Tibial nerve (tissue), 4 donors: ENCODE measurements around the gene LGR6. TPM values are rescaled to one million over a fixed set of nuclear protein-coding genes. Genes with fewer than 3 reads are reported as not detected.

Source experiments
- DNase-seq, 2 donors: peaks; one replicate each; pipeline ENCODE4 v3.0.0-alpha.2; 2019; ENCODE audit warnings: low spot score in 2 of 2
- H3K27ac ChIP-seq, 4 donors: fragments of 200-600 bp; sonication (generic) in 3 of 4; one replicate each; pipeline ENCODE4 v1.5.1; 2017 to 2019; ENCODE audit warnings: mild to moderate bottlenecking in 1 of 4
- H3K27me3 ChIP-seq, 2 donors: fragments of 200-600 bp; sonication (generic) in 1 of 2; one replicate each; pipeline versions ENCODE4 v1.5.1 to v1.6.0; 2017 to 2019
- H3K36me3 ChIP-seq, 3 donors: fragments of 200-600 bp; sonication (generic); one replicate each; pipeline ENCODE4 v1.5.1; 2018 to 2019
- H3K4me1 ChIP-seq, 4 donors: fragments of 200-600 bp; sonication (generic) in 3 of 4; one replicate each; pipeline ENCODE4 v1.5.1; 2017 to 2019
- H3K4me3 ChIP-seq, 4 donors: fragments of 200-600 bp; sonication (generic) in 3 of 4; one replicate each; pipeline ENCODE4 v1.5.1; 2017 to 2019; ENCODE audit warnings: mild to moderate bottlenecking in 1 of 4, moderate library complexity in 1 of 4
- H3K9me3 ChIP-seq, 4 donors: fragments of 200-600 bp; sonication (generic) in 3 of 4; one replicate each; pipeline ENCODE4 v1.5.1; 2017 to 2019
- EP300 ChIP-seq, 2 donors: sonication (generic); formaldehyde crosslinking; IDR thresholded peaks; one replicate each; pipeline ENCODE4 v1.6.1; 2017; ENCODE audit warnings: antibody characterized with exemption in 2 of 2, mild to moderate bottlenecking in 1 of 2
- POLR2A ChIP-seq, 2 donors: fragments of 450-650 bp; IDR thresholded peaks; one replicate each; pipeline ENCODE4 v1.6.1; 2017; ENCODE audit warnings: antibody characterized with exemption in 2 of 2, mild to moderate bottlenecking in 2 of 2, moderate library complexity in 2 of 2
- WGBS, 2 donors: methylation state at CpG; one replicate each; pipeline ENCODE4 v1.1.5; 2018; 5-methylcytosine and 5-hydroxymethylcytosine counted together
- total RNA-seq, 4 donors: library from RNA; depleted of rRNA; stranded (reverse); fragments of >200 nt; gene quantifications; one replicate each; pipeline ENCODE4 v1.1.0, GENCODE V29; 2016
- TF ChIP-seq, protein P1 (sequence below), 5 experiments: fragments of 200-600 bp in 3 of 5; fragments of 450-650 bp in 2 of 5; sonication (generic) in 3 of 5; IDR thresholded peaks; one replicate each; pipeline ENCODE4 v1.5.1; 2016 to 2019; ENCODE audit warnings: antibody characterized with exemption in 5 of 5, mild to moderate bottlenecking in 3 of 5, moderate library complexity in 2 of 5

The LGR6 gene
- total RNA-seq, 4 donors from 2014 or later = 0.42 TPM; not detected in 3

DNA sequence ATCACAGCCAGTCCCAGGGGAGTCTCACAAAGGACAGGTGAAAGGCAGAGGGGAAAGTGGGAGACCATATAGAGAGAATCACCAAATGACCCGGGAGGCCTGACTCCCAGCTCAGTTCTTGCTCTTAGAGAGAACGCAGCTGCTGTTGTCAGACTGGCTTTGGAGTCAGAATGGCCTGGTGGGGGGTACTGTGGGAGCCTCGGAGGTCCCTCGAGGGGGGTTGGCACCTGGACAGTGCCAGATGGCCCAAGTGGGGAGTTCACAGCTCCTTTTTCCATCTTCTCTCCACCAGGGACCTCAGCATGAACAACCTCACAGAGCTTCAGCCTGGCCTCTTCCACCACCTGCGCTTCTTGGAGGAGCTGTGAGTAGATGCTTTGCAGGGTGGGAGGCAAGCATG lies 31.5 kb downstream of the LGR6 start:
- Histone ChIP-seq H3K4me3 (no peak overlapping the region), H3K4me1 (peaks cover 0 to 4% (median 0%) of the 10 kb centered on the region in 4 donors), H3K36me3 (no peaks in the 10 kb centered on the region), H3K9me3 (no peaks in the 10 kb centered on the region), H3K27me3 (peaks cover 0 to 4% of the 10 kb centered on the region in 2 donors), H3K27ac (no peak overlapping the region)
- DNase-seq = no peak
- TF ChIP-seq POLR2A (IDR thresholded peaks at IDR 0.05) = no peak
- TF ChIP-seq, protein P1, sequence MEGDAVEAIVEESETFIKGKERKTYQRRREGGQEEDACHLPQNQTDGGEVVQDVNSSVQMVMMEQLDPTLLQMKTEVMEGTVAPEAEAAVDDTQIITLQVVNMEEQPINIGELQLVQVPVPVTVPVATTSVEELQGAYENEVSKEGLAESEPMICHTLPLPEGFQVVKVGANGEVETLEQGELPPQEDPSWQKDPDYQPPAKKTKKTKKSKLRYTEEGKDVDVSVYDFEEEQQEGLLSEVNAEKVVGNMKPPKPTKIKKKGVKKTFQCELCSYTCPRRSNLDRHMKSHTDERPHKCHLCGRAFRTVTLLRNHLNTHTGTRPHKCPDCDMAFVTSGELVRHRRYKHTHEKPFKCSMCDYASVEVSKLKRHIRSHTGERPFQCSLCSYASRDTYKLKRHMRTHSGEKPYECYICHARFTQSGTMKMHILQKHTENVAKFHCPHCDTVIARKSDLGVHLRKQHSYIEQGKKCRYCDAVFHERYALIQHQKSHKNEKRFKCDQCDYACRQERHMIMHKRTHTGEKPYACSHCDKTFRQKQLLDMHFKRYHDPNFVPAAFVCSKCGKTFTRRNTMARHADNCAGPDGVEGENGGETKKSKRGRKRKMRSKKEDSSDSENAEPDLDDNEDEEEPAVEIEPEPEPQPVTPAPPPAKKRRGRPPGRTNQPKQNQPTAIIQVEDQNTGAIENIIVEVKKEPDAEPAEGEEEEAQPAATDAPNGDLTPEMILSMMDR (IDR thresholded peaks at IDR 0.05) = no peak
- no peak for TF ChIP-seq EP300 (IDR thresholded peaks at IDR 0.05)
- WGBS, 2 donors = 88 to 90% methylated on average over 4 to 5 of the region's 5 CpGs

DNA sequence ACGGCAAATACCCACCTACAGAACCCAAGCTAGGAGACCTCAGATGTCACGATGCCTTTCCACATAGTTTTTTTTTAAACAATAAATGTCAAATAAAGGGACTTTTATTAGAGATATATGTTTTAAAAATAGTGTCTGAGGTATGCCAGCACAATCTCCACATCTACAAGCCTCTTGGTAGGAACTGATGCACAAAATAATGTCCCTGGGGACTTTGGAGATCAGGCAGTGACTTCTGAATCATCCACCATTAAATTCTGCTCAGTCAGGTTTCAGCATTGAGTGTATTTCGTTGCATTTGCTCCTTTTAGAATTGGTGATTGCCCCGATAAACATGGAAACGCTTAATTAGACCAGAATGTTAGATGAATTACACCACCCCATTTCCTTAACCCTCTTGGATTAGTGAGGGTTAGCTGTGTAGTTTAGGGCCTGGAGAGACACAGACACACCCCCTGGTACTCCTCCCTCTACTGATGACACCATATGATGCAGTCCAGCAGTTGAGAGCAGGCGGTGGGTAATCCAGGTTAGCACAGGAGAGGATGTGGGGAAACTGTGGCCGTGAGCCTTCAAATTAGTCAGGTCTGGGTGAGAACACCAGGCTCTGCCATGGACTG lies 33.6 kb downstream of the LGR6 start:
- H3K27ac ChIP-seq = no peak overlapping the region
- WGBS, 2 donors = 74 to 83% methylated on average over 7 of the region's 7 CpGs
- H3K36me3 ChIP-seq = no peaks in the 10 kb centered on the region
- peaks cover 0 to under 1% (median 0%) of the 10 kb centered on the region in 4 donors for H3K4me1 ChIP-seq
- H3K4me3 ChIP-seq = no peak overlapping the region
- H3K9me3 ChIP-seq = no peaks in the 10 kb centered on the region
- no peak for TF ChIP-seq EP300 (IDR thresholded peaks at IDR 0.05)
- TF ChIP-seq, protein P1 (IDR thresholded peaks at IDR 0.05) = no peak
- no peak for TF ChIP-seq POLR2A (IDR thresholded peaks at IDR 0.05)
- peaks cover 0 to 2% of the 10 kb centered on the region in 2 donors for H3K27me3 ChIP-seq
- no peak for DNase-seq

DNA sequence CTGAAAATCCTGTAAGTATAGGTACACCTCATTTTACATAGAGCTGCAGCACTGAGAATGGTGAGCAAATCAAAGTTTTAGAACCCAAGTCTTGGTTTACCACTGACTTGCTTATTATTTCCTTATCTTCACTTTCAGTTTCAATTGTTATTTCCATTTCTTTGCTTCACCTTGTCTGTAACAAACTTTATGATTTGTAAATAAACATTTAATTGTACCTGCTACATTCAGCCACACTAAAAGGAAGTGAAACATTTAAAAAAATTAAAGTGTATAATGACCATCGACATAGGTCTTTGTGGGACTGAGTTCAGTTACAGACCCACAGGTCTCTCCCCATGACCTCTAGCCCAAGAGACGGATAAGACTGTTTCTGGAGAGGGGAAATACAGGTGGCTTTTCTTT lies 34.4 kb downstream of the LGR6 start:
- Histone ChIP-seq H3K27me3 (no peaks in the 10 kb centered on the region), H3K4me1 (no peaks in the 10 kb centered on the region), H3K36me3 (no peaks in the 10 kb centered on the region), H3K4me3 (no peak overlapping the region), H3K27ac (no peak overlapping the region), H3K9me3 (no peaks in the 10 kb centered on the region)
- DNase-seq = no peak
- TF ChIP-seq, protein P1 (IDR thresholded peaks at IDR 0.05) = no peak
- TF ChIP-seq EP300 (IDR thresholded peaks at IDR 0.05) = no peak
- no peak for TF ChIP-seq POLR2A (IDR thresholded peaks at IDR 0.05)
- WGBS, 2 donors = 71 to 81% methylated on average over 2 of the region's 2 CpGs

DNA sequence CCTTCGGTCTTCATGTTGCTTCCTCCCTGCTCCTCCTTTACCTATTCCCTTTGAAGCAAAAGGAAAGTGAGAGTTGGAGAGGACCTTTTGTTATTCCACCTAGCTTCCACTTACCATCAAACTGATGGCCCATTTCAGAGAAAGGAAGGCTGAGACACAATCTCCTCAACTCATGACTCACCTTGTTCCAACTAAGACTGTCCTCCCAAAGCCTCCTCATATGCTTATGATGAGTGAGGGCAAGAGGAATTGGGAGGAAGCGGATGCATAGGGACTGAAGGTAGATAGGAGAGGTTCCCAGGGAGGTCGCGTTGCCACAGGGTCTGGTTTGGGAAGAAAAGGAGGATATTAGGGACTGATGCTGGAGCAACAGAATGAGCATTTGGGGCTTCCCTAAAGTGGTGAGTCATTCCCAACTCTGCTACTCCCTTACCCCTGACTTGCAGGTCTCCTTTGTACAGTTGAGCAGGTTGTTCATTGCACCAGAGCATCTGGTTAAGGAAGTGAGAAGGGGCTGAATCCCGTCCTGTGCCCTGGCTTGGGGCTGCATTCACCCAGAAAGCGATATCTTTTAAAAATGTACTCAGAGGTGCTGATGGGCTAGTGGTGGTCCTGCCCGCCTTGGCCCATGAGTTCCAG lies 35.0 kb downstream of the LGR6 start:
- no peaks in the 10 kb centered on the region for H3K4me1 ChIP-seq
- H3K36me3 ChIP-seq = no peaks in the 10 kb centered on the region
- no peak for DNase-seq
- H3K4me3 ChIP-seq = no peak overlapping the region
- H3K9me3 ChIP-seq = no peaks in the 10 kb centered on the region
- no peak overlapping the region for H3K27ac ChIP-seq
- no peaks in the 10 kb centered on the region for H3K27me3 ChIP-seq
- 89 to 95% methylated on average over 7 of the region's 7 CpGs for WGBS, 2 donors
- TF ChIP-seq EP300 (IDR thresholded peaks at IDR 0.05) (no peak), POLR2A (IDR thresholded peaks at IDR 0.05) (no peak)
- TF ChIP-seq, protein P1 (IDR thresholded peaks at IDR 0.05) = no peak

DNA sequence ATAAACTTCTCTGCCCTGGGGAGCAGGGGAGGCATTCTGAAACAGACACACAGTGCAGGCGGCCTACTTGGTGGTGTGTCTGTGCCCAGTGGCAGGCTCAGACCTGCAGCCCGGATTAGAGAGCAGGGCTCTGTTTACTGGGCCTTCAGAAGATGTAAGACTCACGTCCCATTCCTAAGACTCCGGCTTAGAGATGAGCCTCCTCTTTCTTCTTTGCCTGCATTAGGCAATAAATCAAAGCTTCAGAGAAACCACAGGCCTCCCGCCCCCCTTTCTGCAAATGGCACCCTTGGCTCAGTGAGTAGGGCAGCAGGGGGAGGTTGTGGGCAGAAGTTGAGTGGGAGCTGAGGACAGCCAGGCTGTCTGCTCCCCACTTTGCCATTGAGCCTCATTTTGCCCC lies 35.8 kb downstream of the LGR6 start:
- no peak overlapping the region for H3K27ac ChIP-seq

More for the DNA sequence above, 35.8 kb downstream of the LGR6 start:
- H3K4me3 ChIP-seq = no peak overlapping the region
- H3K9me3 ChIP-seq = no peaks in the 10 kb centered on the region
- no peaks in the 10 kb centered on the region for H3K36me3 ChIP-seq
- H3K27me3 ChIP-seq = no peaks in the 10 kb centered on the region
- H3K4me1 ChIP-seq = no peaks in the 10 kb centered on the region
- TF ChIP-seq, protein P1 (IDR thresholded peaks at IDR 0.05) = no peak
- no peak for TF ChIP-seq EP300 (IDR thresholded peaks at IDR 0.05)
- no peak for TF ChIP-seq POLR2A (IDR thresholded peaks at IDR 0.05)
- WGBS, 2 donors = 73 to 79% methylated on average over 5 of the region's 5 CpGs
- DNase-seq = no peak
